Stimulated activated CD4-positive, alpha-beta T cell treated with anti-CD3 and anti-CD28 coated beads, Interleukin-12 subunit alpha, Interleukin-12 subunit beta, amount 100 ng/mL, for 48 hours (primary cell): ENCODE measurements around the gene ECE1.
A peak's percentile ranks its signal among the peaks of the same experiment; 100 is the strongest.
"Not testable (repeated sequence)": the region's sequence is repeated elsewhere in the genome, so short reads cannot be mapped to it uniquely, and the experiment has no call there.

Experiments
- DNase-seq, 3 donors: peaks; one replicate each; pipeline ENCODE4 v3.0.0-alpha.2; 2020; ENCODE audit warnings: low read depth in 2 of 3, low spot score in 1 of 3

The ECE1 gene

DNA sequence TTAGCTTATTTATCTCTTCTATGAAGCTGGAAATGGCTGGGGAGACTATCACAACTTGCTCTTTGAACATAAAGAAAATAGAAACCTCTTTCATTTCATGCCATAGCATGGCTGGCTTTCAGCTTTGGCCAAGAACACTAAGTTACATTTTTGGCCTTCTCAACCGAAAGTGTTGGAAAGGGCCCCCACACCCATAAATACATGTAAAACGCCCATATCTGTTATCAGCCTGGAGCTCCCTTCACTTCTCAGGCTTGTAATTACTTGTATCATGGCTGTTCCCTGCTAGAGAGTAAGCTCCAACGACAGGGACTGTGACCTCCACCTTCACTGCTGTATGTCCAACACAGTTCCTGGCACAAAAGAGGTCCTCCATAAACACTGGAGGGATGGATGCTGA is 100.8 kb downstream of the ECE1 start:
- no peak for DNase-seq

GRCh38 chr1:21188235-21188634 is 102.0 kb downstream of the ECE1 start:
- no peak for DNase-seq

GRCh38 chr1:21185221-21185731 is 105.0 kb downstream of the ECE1 start:
- no peak for DNase-seq

DNA sequence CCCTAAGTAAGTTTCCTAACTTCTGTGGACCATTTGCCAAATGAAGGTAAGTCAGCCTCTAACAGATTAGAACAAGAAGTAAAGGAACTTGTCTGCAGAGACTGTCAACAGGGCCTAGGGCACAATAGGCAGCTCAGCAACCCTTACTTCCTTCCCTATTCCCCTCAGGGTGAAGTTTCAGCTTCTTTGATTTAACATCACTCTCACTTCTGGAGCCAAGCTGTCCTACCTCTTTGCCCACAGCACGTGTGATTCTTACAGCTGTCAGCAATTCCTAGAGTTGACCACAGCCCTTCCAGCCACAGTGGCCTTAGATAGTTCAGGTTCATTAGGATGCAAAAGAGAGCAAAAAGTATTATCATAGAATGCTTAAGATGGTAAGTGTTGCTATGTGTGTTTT is 106.0 kb downstream of the ECE1 start:
- DNase-seq = no peak

DNA sequence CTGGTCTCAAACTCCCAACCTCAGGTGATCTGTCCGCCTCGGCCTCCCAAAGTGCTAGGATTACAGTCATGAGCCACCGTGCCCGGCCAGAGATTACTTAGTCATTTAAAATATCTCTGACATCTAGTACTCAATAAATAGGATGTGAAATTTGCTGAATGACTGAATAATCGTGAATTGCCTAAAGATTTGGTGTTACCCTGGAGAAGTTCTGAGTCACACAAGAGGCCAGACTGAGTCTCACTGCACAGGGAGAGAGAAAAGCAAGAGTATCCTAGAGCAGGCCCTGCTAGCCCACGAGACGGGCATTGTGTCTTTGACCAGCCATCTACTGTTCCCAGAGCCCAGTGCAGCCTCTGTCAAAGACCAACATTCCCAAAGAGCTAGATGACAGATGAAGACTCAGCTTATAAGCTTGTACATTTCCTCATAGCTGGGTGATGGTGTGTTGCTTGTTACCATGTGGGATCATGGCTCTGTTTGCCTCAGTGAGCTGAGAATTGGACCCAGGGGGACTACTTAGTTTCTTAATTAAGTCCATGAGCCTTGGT is 108.0 kb downstream of the ECE1 start:
- DNase-seq = no peak

- not testable (repeated sequence) for DNase-seq
Measured at GRCh38 chr1:21178271-21178670, 112.0 kb downstream of the ECE1 start.

GRCh38 chr1:21176586-21177555 is 113.4 kb downstream of the ECE1 start, which contains the start of gene EIF4G3:
TSS of gene EIF4G3 (minus strand) at chr1:21176897. CDS start at chr1:21002742, 174,155 bp downstream.
- peak; percentile 98 to 100 (median 99) for DNase-seq

DNA sequence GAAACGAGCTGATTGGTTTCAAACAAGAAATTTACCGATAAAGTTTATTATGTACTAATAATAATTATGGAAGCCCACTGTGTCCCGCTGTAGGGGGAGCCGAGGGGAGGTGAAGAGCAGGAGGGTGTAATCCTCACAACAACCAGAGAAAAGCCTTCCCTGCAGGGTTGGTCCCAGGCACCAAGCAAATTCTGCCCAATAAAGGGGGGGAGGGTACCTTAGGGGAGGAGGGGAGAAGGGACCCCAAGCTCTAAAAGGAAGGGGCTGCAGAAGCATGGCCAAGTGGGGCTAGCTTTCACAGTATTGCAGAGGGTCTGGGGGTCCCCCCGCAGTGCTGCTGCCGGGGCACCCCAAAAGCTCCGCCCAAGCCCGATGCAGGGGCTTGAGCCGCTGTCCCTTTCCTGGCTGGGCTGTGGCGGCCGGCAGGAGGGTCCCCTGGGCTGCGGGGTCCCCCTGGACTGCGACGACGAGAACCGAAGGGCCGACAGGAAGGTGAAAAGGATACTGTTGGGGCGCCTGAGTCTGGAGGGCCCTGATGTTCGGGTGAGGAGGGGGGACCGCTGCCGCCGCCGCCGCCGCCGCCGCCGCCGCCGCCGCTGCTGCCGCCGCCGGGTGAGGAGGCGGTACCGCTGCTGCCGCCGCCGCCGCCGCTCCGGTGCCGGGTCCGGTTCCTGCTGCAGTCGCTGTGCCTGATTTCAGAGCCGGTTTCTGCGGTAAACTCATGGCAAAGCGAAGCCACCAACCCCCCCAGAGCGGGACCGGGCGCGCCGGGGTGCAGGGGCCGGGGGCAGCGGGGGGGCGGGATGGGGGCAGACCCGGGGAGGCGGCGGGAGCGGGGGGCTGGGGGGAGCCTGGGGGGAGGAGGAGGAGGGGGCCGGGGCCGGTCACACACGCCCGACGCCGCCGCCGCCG is 114.3 kb downstream of the ECE1 start:
- DNase-seq = peak in 2 of 3 donors; percentile 25 to 28

DNA sequence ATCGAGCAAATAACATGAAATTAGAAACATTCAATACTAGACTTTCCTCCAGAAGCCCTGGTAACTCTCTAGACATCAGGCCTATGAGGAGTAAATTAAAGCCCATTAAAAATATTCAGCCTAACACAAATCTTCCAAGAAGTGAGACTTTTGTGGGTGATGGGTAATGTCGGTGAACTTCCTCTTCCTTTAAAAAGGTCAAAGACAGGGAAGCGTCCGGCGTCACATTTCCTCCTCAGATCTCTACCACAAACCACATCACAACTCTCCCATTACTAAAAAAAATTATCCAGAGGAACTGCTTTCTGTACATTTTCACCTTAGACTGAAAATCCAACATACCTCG is 115.0 kb downstream of the ECE1 start:
- DNase-seq = peak in 2 of 3 donors; percentile 15 to 17

DNA sequence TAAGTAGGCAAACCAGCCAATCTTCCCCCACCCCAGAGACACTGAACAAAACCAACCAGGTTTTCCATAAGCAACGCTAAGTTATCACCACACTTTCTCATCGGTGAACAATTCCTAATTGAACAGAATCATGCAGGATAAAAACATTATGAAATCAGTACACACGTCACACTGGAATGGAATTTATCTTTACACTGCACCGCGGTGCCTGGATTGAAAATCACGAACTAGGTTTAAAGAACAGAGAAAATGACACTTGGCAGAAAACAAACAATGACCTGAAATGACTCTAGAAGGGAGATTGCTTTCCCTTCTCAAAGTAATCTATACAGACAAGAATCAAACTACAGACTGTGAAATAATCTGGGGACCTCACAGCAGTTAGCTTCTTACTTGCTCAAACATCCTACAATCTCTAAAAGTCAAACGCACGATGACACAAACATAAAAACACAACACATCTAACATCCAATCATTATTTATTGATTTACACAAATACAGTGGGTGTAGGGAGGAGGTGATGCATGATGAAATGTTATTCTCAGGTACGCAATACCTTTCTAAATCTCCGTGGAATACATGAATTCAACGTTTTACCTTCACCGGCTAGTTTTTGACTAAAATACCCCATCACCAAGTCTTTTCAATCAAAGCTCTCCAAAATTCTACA is 115.5 kb downstream of the ECE1 start:
- DNase-seq = no peak

DNA sequence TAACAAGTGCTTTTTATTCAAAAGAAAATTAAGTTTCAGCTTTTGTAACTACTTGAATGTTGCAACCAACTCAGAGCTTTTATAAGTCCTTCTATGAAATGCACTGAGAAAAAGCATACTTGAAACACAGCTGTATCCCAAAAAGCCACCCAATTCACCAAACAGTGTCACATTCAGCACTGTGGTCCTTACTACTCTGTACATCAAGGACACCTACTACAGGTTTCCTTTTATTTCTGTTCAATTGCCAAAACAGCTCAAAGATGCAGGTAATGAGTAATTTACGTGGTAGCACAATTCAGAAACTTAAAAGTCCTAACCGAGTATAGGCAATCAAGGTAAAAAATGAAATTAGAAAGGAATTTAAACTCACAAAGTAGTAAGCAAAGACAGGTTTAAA is 116.0 kb downstream of the ECE1 start:
- no peak for DNase-seq

GRCh38 chr1:21173096-21173495 is 117.2 kb downstream of the ECE1 start:
- not testable (repeated sequence) for DNase-seq

GRCh38 chr1:21170837-21171236 is 119.4 kb downstream of the ECE1 start:
- not testable (repeated sequence) for DNase-seq

DNA sequence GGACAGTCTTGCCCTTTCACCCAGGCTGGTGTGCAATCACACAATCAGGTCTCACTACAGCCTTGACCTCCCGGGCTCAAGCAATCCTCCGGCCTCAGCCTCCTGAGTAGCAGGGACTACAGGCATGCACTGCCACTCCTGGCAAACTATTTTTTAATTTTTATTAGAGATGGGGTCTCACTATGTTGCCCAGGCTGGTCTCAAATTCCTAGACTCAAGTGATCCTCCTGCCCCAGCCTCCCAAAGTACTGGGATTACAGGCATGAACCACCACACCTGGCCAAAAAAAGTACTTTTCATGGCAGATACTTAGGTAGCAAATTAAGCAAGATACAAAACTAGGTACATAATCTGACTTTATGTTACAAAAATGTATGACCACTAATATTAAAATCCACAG is 121.8 kb downstream of the ECE1 start:
- DNase-seq = no peak
